WTC11 (cell line): Measurements from ENCODE around the gene MPDZ.

Experiments used
- CTCF ChIP-seq: fragments of 200-600 bp; IDR thresholded peaks from 2 replicates; pipeline ENCODE4 v1.8.0; 2022; ENCODE audit warnings: antibody characterized with exemption
- NR1H2 ChIP-seq: sonication (generic); formaldehyde crosslinking; IDR thresholded peaks from 2 replicates; pipeline ENCODE4 v1.9.0; 2021; ENCODE audit warnings: mild to moderate bottlenecking, moderate library complexity, missing genetic modification reagents

DNA sequence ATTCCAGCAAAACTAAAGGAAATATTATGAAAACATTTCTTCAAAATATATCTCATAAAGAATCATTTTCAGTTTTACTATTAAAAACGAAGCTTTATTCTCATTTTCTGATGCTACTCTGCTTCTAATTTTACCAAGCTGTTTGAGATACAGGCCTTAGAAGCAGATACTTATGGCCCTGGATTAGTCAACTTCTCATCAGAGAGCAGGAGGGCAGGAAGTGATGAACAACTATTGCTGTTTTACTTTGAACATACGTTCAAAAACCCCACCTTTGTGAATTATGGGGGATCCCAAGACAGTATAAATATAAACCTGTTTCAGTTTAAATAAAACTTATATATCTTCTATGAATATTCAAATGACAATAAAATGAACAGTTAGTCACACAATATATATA is 16.0 kb downstream of the MPDZ start:
- TF ChIP-seq CTCF (no peak), NR1H2 (CRISPR knock-in tag) (no peak)
